ENCODE data around the gene SORT1.

- TF ChIP-seq POLR2AphosphoS5 (IDR thresholded peaks at IDR 0.05; ENCODE audit: low read depth, low read length), result no peak
- no peak for TF ChIP-seq KDM5A (IDR thresholded peaks at IDR 0.05; ENCODE audit: low read length)
- TF ChIP-seq CTCF (IDR thresholded peaks at IDR 0.05; ENCODE audit: control extremely low read depth in 1 of 3, insufficient read depth in 1 of 3, low read depth in 1 of 3, low read length in 3 of 3), result no peak
- TF ChIP-seq NRF1 (IDR thresholded peaks at IDR 0.05; ENCODE audit: low read depth, low read length), result no peak
- no peak for TF ChIP-seq TAF1 (IDR thresholded peaks at IDR 0.05; ENCODE audit: low read depth, low read length)
- TF ChIP-seq MAX (IDR thresholded peaks at IDR 0.05), result no peak
- TF ChIP-seq SRF (IDR thresholded peaks at IDR 0.05; ENCODE audit: low read depth, low read length), result no peak
- TF ChIP-seq EP300 (IDR thresholded peaks at IDR 0.05; ENCODE audit: borderline replicate concordance in 1 of 2, low read depth in 2 of 2, low read length in 2 of 2), result no peak
- no peak for TF ChIP-seq NANOG (IDR thresholded peaks at IDR 0.05; ENCODE audit: insufficient read depth, low read depth, low read length, poor library complexity, severe bottlenecking)
- no peak for TF ChIP-seq EZH2 (IDR thresholded peaks at IDR 0.05; ENCODE audit: low read depth, low read length, severe bottlenecking)
- TF ChIP-seq HDAC2 (IDR thresholded peaks at IDR 0.05; ENCODE audit: borderline replicate concordance in 1 of 2, low read depth in 2 of 2, low read length in 2 of 2), result no peak
- TF ChIP-seq CBX8 (IDR thresholded peaks at IDR 0.05; ENCODE audit: borderline replicate concordance, low read depth, low read length), result no peak
These were observed 90.3 kb downstream of the SORT1 start for GRCh38 chr1:109307274-109308021.
